ENCODE results near the gene DIP2A.

GRCh38 chr21:46489800-46490199 lies 31.1 kb downstream of the DIP2A start:
- no peak for TF ChIP-seq CTCF (IDR thresholded peaks at IDR 0.05)
- TF ChIP-seq REST (IDR thresholded peaks at IDR 0.05; ENCODE audit: insufficient read depth in 1 of 2, low read depth in 2 of 2, low read length in 1 of 2), result no peak
- no peak for TF ChIP-seq POLR2AphosphoS5 (IDR thresholded peaks at IDR 0.05; ENCODE audit: low read depth, low read length)
